HG02973 (cell line): Measurements from ENCODE around the gene COMMD7.
A peak's percentile ranks its signal among the peaks of the same experiment; 100 is the strongest.

Experiments
- ATAC-seq: cut with Tn5 transposase; IDR thresholded peaks from one replicate; pipeline ENCODE4 v1.9.1; 2021; ENCODE audit warnings: moderate library complexity; ENCODE audit not compliant: unreplicated experiment

The COMMD7 gene

GRCh38 chr20:32743237-32744112 is at the start of gene COMMD7:
COMMD7 (minus strand) TSS chr20:32743467; CDS start chr20:32743391, 76 bp downstream.
- no peak for ATAC-seq

- ATAC-seq: no peak
These were observed 49.6 kb upstream of the COMMD7 start for GRCh38 chr20:32792731-32793458.

DNA sequence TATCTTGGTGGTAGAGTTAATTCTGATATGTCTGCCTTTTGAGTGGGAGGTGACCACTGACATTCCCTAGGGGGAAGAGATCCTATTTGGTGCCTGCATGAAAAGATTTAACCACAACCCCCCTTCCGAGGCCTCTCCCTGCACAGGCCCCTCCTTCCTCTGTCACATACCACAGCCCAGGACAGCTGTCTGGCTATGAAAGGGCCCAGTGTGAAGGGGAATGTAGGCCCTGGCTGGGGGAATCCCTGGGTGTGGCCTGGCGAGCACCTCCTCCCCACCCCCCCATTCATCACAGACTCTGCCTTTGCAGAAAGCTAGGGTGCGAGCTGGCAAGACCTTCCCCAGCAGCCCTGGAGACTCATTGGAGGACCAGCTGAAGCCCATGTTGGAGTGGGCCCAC is 49.0 kb upstream of the COMMD7 start:
- ATAC-seq: peak; percentile 66

GRCh38 chr20:32790751-32791057 is 47.4 kb upstream of the COMMD7 start:
- no peak for ATAC-seq

DNA sequence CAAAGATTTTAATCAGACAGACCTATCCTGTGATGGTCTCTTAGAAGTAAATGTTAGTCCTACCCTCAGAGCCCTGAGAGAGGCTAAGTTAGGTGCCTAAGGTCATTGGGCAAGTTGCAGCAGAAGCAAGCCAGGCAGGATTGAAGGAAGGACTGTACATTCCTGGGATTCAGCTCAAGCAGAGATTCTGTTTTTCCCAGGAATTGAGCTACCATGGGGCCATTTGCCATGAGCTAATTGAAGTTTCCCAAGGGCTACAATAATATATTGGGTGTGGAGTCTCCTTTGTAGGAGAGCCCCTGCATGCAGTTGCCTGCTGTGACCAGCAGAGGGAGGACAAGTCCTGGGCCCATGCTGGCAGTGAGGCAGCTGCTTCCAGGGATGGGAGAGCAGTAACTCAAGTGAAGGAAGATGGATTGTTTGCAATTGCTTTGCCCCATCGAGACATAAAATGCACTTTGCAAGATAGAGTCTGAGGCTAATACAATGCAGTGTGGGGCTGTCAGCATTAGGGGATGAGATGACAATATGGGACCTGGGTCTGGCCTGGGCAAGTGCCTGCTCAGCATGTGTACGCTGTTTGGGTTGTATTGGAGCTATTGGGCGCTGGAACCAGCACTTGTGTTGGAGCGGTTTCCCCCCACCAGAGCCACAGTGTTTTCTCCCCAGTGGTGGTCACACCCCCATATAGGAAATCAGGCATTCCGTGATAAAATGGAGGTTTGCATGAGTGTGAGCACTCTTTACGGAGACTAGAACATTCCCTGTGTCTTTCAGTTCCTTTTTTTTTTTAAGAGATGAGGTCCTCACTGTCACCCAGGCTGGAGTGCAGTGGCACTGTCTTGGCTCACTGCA is 46.9 kb upstream of the COMMD7 start:
- ATAC-seq: no peak

GRCh38 chr20:32787168-32787567 is 43.9 kb upstream of the COMMD7 start:
- ATAC-seq: no peak

- ATAC-seq: no peak
These were observed 42.9 kb upstream of the COMMD7 start for GRCh38 chr20:32786059-32786760.

DNA sequence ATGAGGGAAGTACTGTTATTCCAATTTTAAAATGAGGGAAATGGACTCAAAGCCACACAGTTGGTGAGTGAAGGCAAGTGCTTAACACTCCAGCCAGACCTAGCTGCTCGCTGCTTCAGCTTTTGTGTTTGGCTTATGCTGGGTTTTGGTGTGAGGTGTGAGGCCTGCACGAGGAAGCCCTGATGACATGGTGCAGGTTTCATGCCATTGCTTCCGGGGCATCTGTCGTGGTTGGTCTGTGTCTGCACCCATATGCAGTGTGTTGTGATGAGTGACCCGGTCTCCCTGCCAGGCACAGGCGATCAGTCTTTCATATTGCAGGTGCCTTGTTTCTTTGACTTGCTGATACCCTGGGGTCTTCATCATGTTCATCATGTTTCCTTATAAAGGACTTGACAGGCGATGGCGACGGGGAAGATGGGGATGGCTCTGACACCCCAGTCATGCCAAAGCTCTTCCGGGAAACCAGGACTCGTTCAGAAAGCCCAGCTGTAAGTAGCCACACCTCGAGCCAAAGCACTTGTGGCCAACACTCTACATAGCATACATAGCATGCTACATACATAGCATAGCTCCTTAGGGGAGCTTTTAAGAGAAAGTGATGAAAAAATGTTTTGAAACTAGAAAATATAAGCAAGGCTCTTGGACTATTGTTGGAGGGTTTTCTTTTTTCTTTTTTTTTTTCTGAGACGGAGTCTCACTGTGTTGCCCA is 41.3 kb upstream of the COMMD7 start:
- ATAC-seq: no peak

GRCh38 chr20:32780749-32781655 is 37.7 kb upstream of the COMMD7 start:
- no peak for ATAC-seq

DNA sequence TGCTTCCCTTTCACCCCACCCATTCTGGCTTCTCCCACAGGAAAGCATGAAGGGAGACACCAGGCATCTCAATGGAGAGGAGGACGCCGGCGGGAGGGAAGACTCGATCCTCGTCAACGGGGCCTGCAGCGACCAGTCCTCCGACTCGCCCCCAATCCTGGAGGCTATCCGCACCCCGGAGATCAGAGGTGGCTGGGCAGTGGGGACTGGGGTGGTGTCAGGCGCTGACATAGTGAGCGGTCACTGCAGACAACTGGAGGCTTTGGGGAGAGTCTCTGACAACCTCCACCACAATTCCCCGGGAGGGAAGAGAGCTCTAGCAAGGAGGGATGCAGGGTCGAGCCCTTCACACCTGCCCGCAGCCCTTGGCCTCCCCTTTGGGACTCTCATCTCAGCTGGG is 37.0 kb upstream of the COMMD7 start:
- no peak for ATAC-seq

GRCh38 chr20:32779500-32780211 is 36.4 kb upstream of the COMMD7 start:
- ATAC-seq: no peak

DNA sequence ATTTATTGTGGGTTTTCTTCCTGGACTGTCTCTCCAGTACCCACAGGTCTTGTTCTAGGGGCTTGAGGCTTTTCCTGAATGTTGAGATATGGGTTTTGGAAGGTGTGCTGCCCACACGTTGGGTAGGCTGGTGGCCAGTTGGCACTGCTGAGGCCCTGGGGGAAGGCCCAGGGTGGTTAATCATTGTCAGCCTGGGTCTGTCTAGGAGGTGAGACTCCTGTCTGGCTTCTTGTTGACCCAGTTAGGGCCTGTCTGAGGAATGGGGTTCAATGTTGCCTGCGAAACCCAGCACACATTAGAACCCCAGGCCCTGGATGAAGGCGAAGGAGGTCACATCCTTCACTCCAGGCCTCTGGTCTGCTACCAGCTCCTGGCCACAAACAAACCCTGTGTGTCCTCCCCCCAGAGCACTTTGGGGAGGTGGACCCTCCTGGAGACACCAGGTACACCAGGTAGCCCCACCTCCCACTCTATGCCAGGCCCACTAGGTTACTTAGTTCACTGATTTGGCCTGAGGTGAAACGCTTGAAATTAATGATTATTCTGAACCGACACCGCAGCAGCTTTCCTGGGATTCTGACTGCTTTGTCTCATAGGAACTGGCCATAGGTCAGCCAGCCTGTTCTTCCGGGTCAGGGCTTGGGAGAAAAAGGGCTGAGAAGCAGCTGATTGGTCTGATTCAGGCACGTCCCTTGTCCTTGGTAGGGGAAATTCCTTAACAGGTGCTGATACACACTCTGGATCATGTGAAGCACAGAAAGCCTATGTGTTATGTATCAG is 34.1 kb upstream of the COMMD7 start:
- ATAC-seq: no peak

- ATAC-seq: no peak
These were observed 32.2 kb upstream of the COMMD7 start for GRCh38 chr20:32775336-32775991.

DNA sequence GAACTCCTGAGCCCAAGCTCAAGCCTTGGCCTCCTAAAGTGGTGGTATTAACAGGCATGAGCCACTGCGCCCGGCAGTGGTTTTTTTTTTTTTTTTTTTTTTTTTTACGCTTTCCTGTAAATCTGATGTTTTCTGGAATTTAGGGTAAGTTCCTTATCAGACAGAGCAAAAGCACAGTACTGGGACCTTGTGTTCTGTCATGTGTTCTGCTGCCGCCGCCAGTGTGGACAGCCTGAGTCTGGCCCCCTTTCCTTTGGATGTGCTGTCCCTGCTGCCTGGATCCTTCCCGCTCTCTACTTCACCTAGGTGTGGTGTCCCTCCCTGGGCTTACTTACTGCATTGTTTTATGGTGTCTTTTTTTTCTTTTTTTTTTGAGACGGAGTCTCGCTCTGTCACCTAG is 30.6 kb upstream of the COMMD7 start:
- no peak for ATAC-seq

- no peak for ATAC-seq
These were observed 30.0 kb upstream of the COMMD7 start for GRCh38 chr20:32773223-32773622.

GRCh38 chr20:32772046-32772445 is 28.8 kb upstream of the COMMD7 start:
- no peak for ATAC-seq
